IMR-90 (cell line): Measurements from ENCODE around the gene ROCK2. TPM values are rescaled to one million over a fixed set of nuclear protein-coding genes. Genes with fewer than 3 reads are reported as not detected.

Source experiments
- ATAC-seq: fragments of 200-7000 bp; cut with Tn5 transposase; 2 replicates; pipeline ENCODE4 v1.9.1; 2020; ENCODE audit warnings: low read depth, mild to moderate bottlenecking, moderate library complexity
- BruUV-seq: library from RNA; stranded (reverse); fragments of 400-500 nt; replicated peaks from 2 replicates; lab custom pipeline; 2021; lab: Mats Ljungman, UMichigan
- CTCF ChIA-PET: fragments of 300-600 bp; formaldehyde crosslinking; extraction: SDS; loops from one replicate; lab custom pipeline; 2021; ENCODE audit warnings: antibody characterized with exemption; lab: Yijun Ruan, JAX
- POLR2A ChIA-PET: fragments of 300-600 bp; sonication (Branson Sonifier 250); formaldehyde crosslinking; loops from one replicate; lab custom pipeline; 2022; ENCODE audit warnings: antibody characterized with exemption; ENCODE audit not compliant: unreplicated experiment; lab: Charles Lee
- DNase-seq: peaks from one replicate; pipeline ENCODE4 v3.0.0; 2013
- H2AFZ ChIP-seq: replicated peaks from 2 replicates; pipeline ENCODE3; 2013; ENCODE audit warnings: low read length, mild to moderate bottlenecking; ENCODE audit not compliant: poor library complexity
- H2AK5ac ChIP-seq: 2 replicates; pipeline ENCODE4 v1.6.1; 2013; ENCODE audit warnings: low read depth, low read length, inconsistent platforms
- H2AK9ac ChIP-seq: replicated peaks from 2 replicates; pipeline ENCODE3; 2013; ENCODE audit warnings: mild to moderate bottlenecking, low read depth, low read length, moderate library complexity; ENCODE audit not compliant: poor library complexity
- H2BK120ac ChIP-seq: 2 replicates; pipeline ENCODE4 v1.6.1; 2013; ENCODE audit warnings: low read depth, low read length, inconsistent platforms
- H2BK15ac ChIP-seq: 3 replicates; pipeline ENCODE4 v1.6.1; 2013; ENCODE audit warnings: low read depth, low read length, inconsistent platforms
- H2BK20ac ChIP-seq: 2 replicates; pipeline ENCODE4 v1.6.1; 2013; ENCODE audit warnings: low read depth, mild to moderate bottlenecking, inconsistent platforms, low read length, moderate library complexity
- H2BK5ac ChIP-seq: 2 replicates; pipeline ENCODE4 v1.6.1; 2013; ENCODE audit warnings: mild to moderate bottlenecking, low read depth, low read length, inconsistent platforms; ENCODE audit not compliant: poor library complexity, severe bottlenecking
- H3K14ac ChIP-seq: replicated peaks from 2 replicates; pipeline ENCODE4 v1.6.1; 2013; ENCODE audit warnings: low read depth, low read length, inconsistent platforms
- H3K18ac ChIP-seq: 2 replicates; pipeline ENCODE4 v1.6.1; 2013; ENCODE audit warnings: low read depth, low read length, control low read depth
- H3K23ac ChIP-seq: 2 replicates; pipeline ENCODE4 v1.6.1; 2013; ENCODE audit warnings: low read depth, low read length, inconsistent platforms
- H3K27ac ChIP-seq: 2 replicates; pipeline ENCODE4 v1.5.1; 2013; ENCODE audit warnings: mild to moderate bottlenecking, control low read depth, low read length; ENCODE audit not compliant: insufficient read depth
- H3K27me3 ChIP-seq: 2 replicates; pipeline ENCODE4 v1.6.1; 2013; ENCODE audit warnings: low read length; ENCODE audit not compliant: control insufficient read depth, insufficient read depth
- H3K36me3 ChIP-seq: 2 replicates; pipeline ENCODE4 v1.6.1; 2013; ENCODE audit warnings: low read length, mixed read lengths; ENCODE audit not compliant: control insufficient read depth, insufficient read depth
- H3K4ac ChIP-seq: 2 replicates; pipeline ENCODE4 v1.6.1; 2013; ENCODE audit warnings: low read depth, low read length, inconsistent platforms
- H3K4me1 ChIP-seq: 2 replicates; pipeline ENCODE4 v1.6.1; 2013; ENCODE audit warnings: low read length, mixed read lengths; ENCODE audit not compliant: control insufficient read depth, insufficient read depth
- H3K4me2 ChIP-seq: 2 replicates; pipeline ENCODE4 v1.6.1; 2013; ENCODE audit warnings: low read depth, mild to moderate bottlenecking, control low read depth, low read length, moderate library complexity
- H3K4me3 ChIP-seq: 2 replicates; pipeline ENCODE4 v1.5.1; 2013; ENCODE audit warnings: low read depth, mild to moderate bottlenecking, control low read depth, low read length, moderate library complexity; ENCODE audit not compliant: insufficient read depth
- H3K56ac ChIP-seq: 2 replicates; pipeline ENCODE4 v1.6.1; 2013; ENCODE audit warnings: low read length, inconsistent platforms; ENCODE audit not compliant: insufficient read depth; ENCODE audit errors: extremely low read depth
- H3K79me1 ChIP-seq, 2 experiments: 2 replicates each; pipeline ENCODE4 v1.6.1; 2013; ENCODE audit warnings: low read length in 2 of 2, inconsistent platforms in 1 of 2, low read depth in 1 of 2
- H3K9ac ChIP-seq: 2 replicates; pipeline ENCODE4 v1.6.1; 2013; ENCODE audit warnings: low read depth, low read length, control low read depth
- H3K9me1 ChIP-seq: 2 replicates; pipeline ENCODE4 v1.6.1; 2013; ENCODE audit warnings: low read length, inconsistent platforms; ENCODE audit not compliant: insufficient read depth
- H3K9me3 ChIP-seq: 2 replicates; pipeline ENCODE4 v1.6.1; 2013; ENCODE audit warnings: low read length; ENCODE audit not compliant: control insufficient read depth, insufficient read depth
- H4K20me1 ChIP-seq: 2 replicates; pipeline ENCODE4 v1.6.1; 2013; ENCODE audit warnings: low read length, inconsistent platforms; ENCODE audit not compliant: insufficient read depth
- H4K5ac ChIP-seq: 2 replicates; pipeline ENCODE4 v1.6.1; 2013; ENCODE audit warnings: mild to moderate bottlenecking, low read depth, low read length, control low read depth
- H4K8ac ChIP-seq, 2 experiments: 2 replicates each; pipeline ENCODE4 v1.6.1; 2013; ENCODE audit warnings: low read depth in 2 of 2, low read length in 2 of 2, control low read depth in 1 of 2, inconsistent platforms in 1 of 2
- H4K91ac ChIP-seq: 2 replicates; pipeline ENCODE4 v1.6.1; 2013; ENCODE audit warnings: low read depth, low read length, inconsistent platforms; ENCODE audit not compliant: insufficient read depth
- CEBPB ChIP-seq: IDR thresholded peaks from 2 replicates; pipeline ENCODE4 v1.6.1; 2012; ENCODE audit warnings: low read depth, low read length, improper control_type of control experiment
- CHD1 ChIP-seq: IDR thresholded peaks from 2 replicates; pipeline ENCODE4 v1.6.1; 2012; ENCODE audit warnings: low read depth, low read length, improper control_type of control experiment
- CTCF ChIP-seq: conservative IDR thresholded peaks from 2 replicates; pipeline ENCODE4 v1.5.1; 2012; ENCODE audit warnings: mild to moderate bottlenecking, low read depth, low read length, improper control_type of control experiment
- ELK1 ChIP-seq: fragments of 150-350 bp; IDR thresholded peaks from 2 replicates; pipeline ENCODE4 v1.6.1; 2016; ENCODE audit warnings: low read depth, mild to moderate bottlenecking, low read length, moderate library complexity, borderline replicate concordance
- FOS ChIP-seq: fragments of 150-350 bp; IDR thresholded peaks from 2 replicates; pipeline ENCODE4 v1.6.1; 2016; ENCODE audit warnings: low read depth, low read length
- MAFK ChIP-seq: IDR thresholded peaks from 2 replicates; pipeline ENCODE4 v1.6.1; 2012; ENCODE audit warnings: low read depth, low read length, improper control_type of control experiment
- MAZ ChIP-seq: IDR thresholded peaks from 2 replicates; pipeline ENCODE4 v1.6.1; 2012; ENCODE audit warnings: low read depth, mild to moderate bottlenecking, low read length, improper control_type of control experiment, moderate library complexity, borderline replicate concordance
- MXI1 ChIP-seq: IDR thresholded peaks from 2 replicates; pipeline ENCODE4 v1.6.1; 2012; ENCODE audit warnings: low read depth, mild to moderate bottlenecking, low read length, moderate library complexity, borderline replicate concordance
- NFE2L2 ChIP-seq: fragments of 150-350 bp; IDR thresholded peaks from 2 replicates; pipeline ENCODE4 v1.6.1; 2016; ENCODE audit warnings: low read depth, mild to moderate bottlenecking, low read length
- POLR2A ChIP-seq: IDR thresholded peaks from 2 replicates; pipeline ENCODE4 v1.6.1; 2012; ENCODE audit warnings: mild to moderate bottlenecking, low read depth, low read length
- RAD21 ChIP-seq: IDR thresholded peaks from 2 replicates; pipeline ENCODE4 v1.6.1; 2012; ENCODE audit warnings: low read length, improper control_type of control experiment
- RCOR1 ChIP-seq: IDR thresholded peaks from 2 replicates; pipeline ENCODE4 v1.6.1; 2012; ENCODE audit warnings: mild to moderate bottlenecking, low read length, improper control_type of control experiment; ENCODE audit not compliant: insufficient replicate concordance
- RFX5 ChIP-seq: IDR thresholded peaks from 2 replicates; pipeline ENCODE4 v1.8.0; 2012; ENCODE audit warnings: low read depth, mild to moderate bottlenecking, low read length, moderate library complexity
- SMC3 ChIP-seq: fragments of 150-350 bp; IDR thresholded peaks from 2 replicates; pipeline ENCODE4 v1.6.1; 2016; ENCODE audit warnings: low read depth, mild to moderate bottlenecking, antibody characterized with exemption, low read length, moderate library complexity
- WGBS, 2 experiments: methylation state at CpG; one replicate each; pipeline versions ENCODE4 v1.1.5 to v1.1.7; 2013; ENCODE audit warnings: missing lambda C conversion rate in 2 of 2; ENCODE audit not compliant: insufficient read length in 1 of 2; ENCODE audit errors: extremely low coverage in 2 of 2; 5-methylcytosine and 5-hydroxymethylcytosine counted together
- dilution Hi-C: fragments of 300-500 bp; cut with HindIII; formaldehyde crosslinking; loops from one replicate; pipeline ENCODE4 v1.14.3; 2018; ENCODE audit warnings: low sequenced_read_pairs; ENCODE audit not compliant: unreplicated experiment
- in situ Hi-C: fragments of 300-500 bp; cut with MboI; formaldehyde crosslinking; loops from 3 replicates; pipeline ENCODE4 v1.14.3; 2019; ENCODE audit warnings: low sequenced_read_pairs, inconsistent platforms, mixed read lengths
- intact Hi-C: fragments of 100-400 bp; cut with micrococcal nuclease; formaldehyde crosslinking; loops from 2 replicates; pipeline ENCODE4 v1.10.0; 2022
- polyA plus RNA-seq, 3 experiments: library from polyadenylated mRNA; depleted of rRNA; stranded (reverse); fragments of >200 nt; gene quantifications; 2 replicates each; pipeline ENCODE4 v1.2.3, GENCODE V29; 2012; ENCODE audit warnings: low replicate concordance in 1 of 3
- total RNA-seq: library from RNA; depleted of rRNA; stranded (reverse); fragments of >200 nt; gene quantifications from 2 replicates; pipeline ENCODE4 v1.2.3, GENCODE V29; 2012
- TF ChIP-seq, protein P1 (sequence below): fragments of 150-350 bp; IDR thresholded peaks from 2 replicates; pipeline ENCODE4 v1.6.1; 2017; ENCODE audit warnings: mild to moderate bottlenecking, antibody characterized with exemption, low read length, low read depth

Gene ROCK2
- total and polyA plus RNA-seq, 2 of the 4 experiments (the other 2 are of a cell fraction), result 9.0 to 28.3 TPM

- H4K91ac ChIP-seq, result no peak overlapping the region
- H3K18ac ChIP-seq, result no peak overlapping the region
- H3K36me3 ChIP-seq, result no peaks in the 10 kb centered on the region
- no peaks in the 10 kb centered on the region for H3K79me1 ChIP-seq
- H3K4me1 ChIP-seq, result peaks cover 14% of the 10 kb centered on the region
- no peak overlapping the region for H2BK20ac ChIP-seq
- ATAC-seq, result no peak
- in situ Hi-C loops, result loop anchor here (5.0 to 25.0 kb wide), 2 partner anchors 311 to 631 kb away; no protein-coding TSS in a partner anchor
- no peak overlapping the region for H2BK15ac ChIP-seq
- no peaks in the 10 kb centered on the region for H4K20me1 ChIP-seq
- dilution Hi-C loops, result no loop called here
- ChIA-PET CTCF (interaction anchor here (1.1 to 2.7 kb wide), 5 partner anchors 103 to 326 kb away, joined by 3 to 13 read pairs (median 3); no protein-coding TSS in a partner anchor), POLR2A (no interaction called here)
- H3K9me3 ChIP-seq, result no peaks in the 10 kb centered on the region
- no peak overlapping the region for H3K23ac ChIP-seq
- DNase-seq, result no peak
- H3K14ac ChIP-seq, result no peak overlapping the region
- no peak overlapping the region for H2AFZ ChIP-seq
- no peak overlapping the region for H2AK9ac ChIP-seq
- H3K27ac ChIP-seq, result no peak overlapping the region
- H2AK5ac ChIP-seq, result no peak overlapping the region
- H3K4ac ChIP-seq, result no peak overlapping the region
- H2BK5ac ChIP-seq, result no peak overlapping the region
- no peaks in the 10 kb centered on the region for H3K27me3 ChIP-seq
- intact Hi-C loops, result loop anchor here (5.0 to 10.0 kb wide), 2 partner anchors 173 to 646 kb away; no protein-coding TSS in a partner anchor
- WGBS, 2 experiments, result 67% methylated on average over 10 of the region's 20 CpGs; no CpG with 5 or more reads in 1 of the 2 experiments
- H3K56ac ChIP-seq, result no peak overlapping the region
- no TSS peak for BruUV-seq
- no peak overlapping the region for H4K8ac ChIP-seq
- H4K5ac ChIP-seq, result no peak overlapping the region
- no peak overlapping the region for H2BK120ac ChIP-seq
- no peak overlapping the region for H3K9ac ChIP-seq
- H3K9me1 ChIP-seq, result peaks cover 5% of the 10 kb centered on the region; the same call in 1 of the 2 replicates
- H3K4me2 ChIP-seq, result no peak overlapping the region
- H3K4me3 ChIP-seq, result no peak overlapping the region
- TF ChIP-seq RFX5 (no peak), CHD1 (no peak), CEBPB (no peak), SMC3 (no peak), MXI1 (no peak), MAFK (no peak), ELK1 (no peak), RAD21 (no peak), FOS (no peak), MAZ (no peak), CTCF (no peak), NFE2L2 (no peak), RCOR1 (no peak), POLR2A (no peak)
- TF ChIP-seq, protein P1, sequence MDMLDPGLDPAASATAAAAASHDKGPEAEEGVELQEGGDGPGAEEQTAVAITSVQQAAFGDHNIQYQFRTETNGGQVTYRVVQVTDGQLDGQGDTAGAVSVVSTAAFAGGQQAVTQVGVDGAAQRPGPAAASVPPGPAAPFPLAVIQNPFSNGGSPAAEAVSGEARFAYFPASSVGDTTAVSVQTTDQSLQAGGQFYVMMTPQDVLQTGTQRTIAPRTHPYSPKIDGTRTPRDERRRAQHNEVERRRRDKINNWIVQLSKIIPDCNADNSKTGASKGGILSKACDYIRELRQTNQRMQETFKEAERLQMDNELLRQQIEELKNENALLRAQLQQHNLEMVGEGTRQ, result no peak
These were observed 213.1 kb downstream of the ROCK2 start for GRCh38 chr2:11131166-11131920.
